Measurements from ENCODE around the gene RIPK1.

- TF ChIP-seq CEBPB (tag; IDR thresholded peaks at IDR 0.05) (no peak), FOXM1 (IDR thresholded peaks at IDR 0.05; ENCODE audit: low read depth) (no peak), FOXM1 (CRISPR knock-in tag; IDR thresholded peaks at IDR 0.05; ENCODE audit: low read depth) (no peak), ZNF766 (CRISPR knock-in tag; conservative IDR thresholded peaks at IDR 0.05) (no peak), ELF1 (tag; IDR thresholded peaks at IDR 0.05) (no peak)
Measured at GRCh38 chr6:3102875-3103274, 34.6 kb downstream of the RIPK1 start.
